HG02610 (cell line): ENCODE data around the gene KSR2.
"Not testable (repeated sequence)": the region's sequence is repeated elsewhere in the genome, so short reads cannot be mapped to it uniquely, and the experiment has no call there.

Source experiments
- ATAC-seq: cut with Tn5 transposase; IDR thresholded peaks from one replicate; pipeline ENCODE4 v1.9.1; 2021; ENCODE audit warnings: mild to moderate bottlenecking, moderate library complexity; ENCODE audit not compliant: unreplicated experiment

Gene KSR2

DNA sequence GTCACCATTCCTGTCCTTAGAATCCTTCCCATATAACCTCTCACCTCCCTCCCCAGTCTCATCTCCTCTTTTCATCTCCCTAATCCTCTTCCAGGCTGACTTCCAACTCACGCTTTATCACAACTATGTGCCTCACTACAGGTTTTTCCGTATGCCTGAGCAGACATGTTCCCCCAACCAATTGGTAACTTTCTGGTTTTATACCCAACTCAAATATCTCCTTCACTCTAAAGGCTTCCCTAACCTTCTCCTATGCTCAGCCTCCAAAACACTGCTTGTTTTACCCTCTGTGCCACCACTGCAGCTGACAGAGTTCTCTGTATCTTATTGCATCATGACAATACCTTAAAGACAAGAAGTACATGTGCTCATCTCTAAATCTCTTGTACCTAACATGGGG, 139.7 kb downstream of the KSR2 start:
- no peak for ATAC-seq

DNA sequence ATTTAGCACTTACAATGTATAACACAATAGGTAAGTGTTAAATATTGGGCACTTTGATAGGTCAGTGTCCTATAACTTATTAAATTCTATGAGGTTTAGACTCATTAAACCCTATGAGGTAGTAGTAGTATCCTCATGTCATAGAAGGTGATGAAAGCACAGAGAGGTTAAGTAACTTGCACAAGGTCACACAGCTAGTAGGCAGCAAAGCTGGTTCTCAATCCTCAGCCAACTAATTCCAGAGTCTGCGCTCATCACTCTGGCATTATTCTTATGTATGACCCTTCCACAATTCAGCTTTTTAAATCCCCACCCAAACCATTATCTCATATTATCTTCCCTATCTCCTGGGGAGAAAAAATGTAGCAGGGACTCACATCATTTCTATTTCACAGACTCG, 141.1 kb downstream of the KSR2 start:
- ATAC-seq: no peak

DNA sequence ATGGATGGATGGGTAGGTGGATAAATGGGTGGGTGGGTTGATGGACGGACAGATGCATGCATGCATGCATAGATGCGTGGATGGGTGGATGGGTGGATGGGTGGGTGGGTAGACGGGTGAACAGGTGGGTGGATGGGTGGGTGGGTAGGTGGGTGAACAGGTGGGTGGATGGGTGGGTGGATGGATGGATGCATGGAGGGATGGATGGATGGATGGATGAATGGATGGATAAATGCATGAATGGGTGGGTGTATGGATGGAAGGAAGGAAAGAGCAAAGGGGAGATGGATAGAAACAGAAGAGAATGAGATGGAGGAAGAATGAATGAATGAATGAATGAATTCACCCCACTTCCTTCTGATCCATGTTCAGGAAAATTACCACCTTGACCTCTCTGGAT, 143.0 kb downstream of the KSR2 start:
- ATAC-seq: no peak

DNA sequence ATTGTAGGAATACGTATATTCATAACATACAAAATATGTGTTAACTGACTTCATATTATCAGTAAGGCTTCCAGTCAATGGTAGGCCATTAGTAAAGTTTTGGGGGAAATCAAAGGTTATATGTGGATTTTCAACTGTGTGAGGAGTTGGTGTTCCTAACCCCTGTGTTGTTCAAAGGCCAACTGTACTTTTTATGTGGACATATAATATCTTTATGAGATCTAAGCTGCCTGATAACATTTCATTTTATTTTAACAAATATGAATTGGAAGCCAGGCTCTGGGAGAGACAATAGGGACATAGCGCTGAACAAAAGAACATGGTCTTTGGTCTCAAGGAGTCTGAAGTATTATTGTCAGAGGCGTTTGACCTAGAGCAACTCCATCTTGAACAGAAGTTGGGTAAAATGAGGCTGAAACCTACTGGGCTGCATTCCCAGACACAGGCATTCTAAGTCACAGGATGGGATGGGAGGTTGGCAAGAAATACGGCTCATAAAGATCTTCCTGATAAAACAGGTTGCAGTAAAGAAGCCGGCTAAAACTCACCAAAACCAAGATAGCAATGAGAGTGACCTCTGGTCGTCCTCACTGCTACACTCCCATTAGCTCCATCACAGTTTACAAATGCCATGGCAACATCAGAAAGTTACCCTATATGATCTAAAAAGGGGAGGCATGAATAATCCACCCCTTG, 147.2 kb downstream of the KSR2 start:
- no peak for ATAC-seq

DNA sequence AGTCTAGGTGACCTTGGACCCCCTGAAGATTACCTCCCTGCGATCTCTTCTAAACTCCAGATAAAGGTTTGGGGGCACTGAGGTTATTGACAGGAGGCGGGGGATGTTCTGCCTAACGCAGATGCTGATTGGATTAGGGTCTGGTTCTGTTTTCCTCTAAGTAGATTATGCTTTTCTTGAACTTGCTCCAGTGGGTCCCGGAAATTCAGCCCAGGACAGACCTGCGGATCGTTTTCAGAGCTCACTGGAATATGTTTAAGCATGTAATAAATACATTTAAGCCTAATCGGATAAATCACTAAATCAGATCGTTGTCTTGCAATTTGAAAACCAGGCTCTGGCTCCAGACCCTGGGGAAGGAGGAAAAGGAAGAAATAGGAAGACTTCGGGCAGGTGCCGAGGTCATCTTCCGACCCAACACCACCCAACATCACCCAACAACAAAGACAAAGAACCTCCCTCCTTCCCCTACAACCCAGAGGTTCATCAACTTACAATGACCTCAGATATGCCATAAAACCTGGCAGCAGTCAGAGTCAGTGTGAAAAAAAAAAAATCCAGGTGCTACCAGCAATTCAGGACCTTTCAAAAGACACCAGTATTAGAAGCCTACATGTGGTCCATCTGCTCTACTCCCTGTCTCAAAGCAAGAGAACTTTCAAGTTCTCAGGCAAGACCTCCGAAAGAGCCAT, 148.4 kb downstream of the KSR2 start:
- ATAC-seq: no peak

DNA sequence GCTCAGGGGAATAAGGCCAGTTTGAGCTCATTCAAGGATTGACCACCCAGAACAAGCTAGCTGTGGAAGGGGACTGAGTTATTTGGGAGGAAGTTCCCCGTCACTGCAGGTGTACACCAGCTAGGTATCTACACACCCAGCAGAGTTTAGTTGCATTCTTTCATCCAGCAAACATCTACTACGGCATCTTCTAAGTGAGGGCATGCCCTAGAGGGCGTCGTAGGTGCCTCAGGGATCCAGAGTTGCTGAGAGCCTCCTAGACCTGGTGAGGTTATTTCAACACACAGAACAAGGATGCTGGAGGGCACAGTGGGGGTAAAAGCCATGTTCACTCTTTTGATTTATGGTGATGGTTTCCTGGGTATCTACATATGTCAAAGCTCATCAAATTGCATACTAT, 149.6 kb downstream of the KSR2 start:
- ATAC-seq: no peak

DNA sequence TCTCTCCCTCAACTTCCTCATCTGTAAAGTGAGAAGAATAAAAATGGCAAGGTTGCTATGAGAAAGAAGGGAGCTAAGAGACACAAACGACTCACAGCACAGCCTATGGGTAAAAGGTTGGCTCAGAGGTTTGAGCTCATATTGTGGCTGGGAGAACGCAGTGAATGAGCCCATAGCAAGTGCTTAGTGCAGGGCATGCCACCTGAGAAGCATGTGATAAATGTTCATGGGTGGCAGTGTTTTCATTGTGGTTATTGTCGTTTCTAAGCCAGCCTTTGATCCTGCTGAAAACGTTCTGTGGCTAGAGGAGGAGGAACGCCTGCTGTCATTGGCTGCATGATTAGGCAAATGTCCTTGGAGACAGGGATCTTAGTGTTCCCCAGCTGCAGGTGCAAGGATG, 150.4 kb downstream of the KSR2 start:
- ATAC-seq: no peak

DNA sequence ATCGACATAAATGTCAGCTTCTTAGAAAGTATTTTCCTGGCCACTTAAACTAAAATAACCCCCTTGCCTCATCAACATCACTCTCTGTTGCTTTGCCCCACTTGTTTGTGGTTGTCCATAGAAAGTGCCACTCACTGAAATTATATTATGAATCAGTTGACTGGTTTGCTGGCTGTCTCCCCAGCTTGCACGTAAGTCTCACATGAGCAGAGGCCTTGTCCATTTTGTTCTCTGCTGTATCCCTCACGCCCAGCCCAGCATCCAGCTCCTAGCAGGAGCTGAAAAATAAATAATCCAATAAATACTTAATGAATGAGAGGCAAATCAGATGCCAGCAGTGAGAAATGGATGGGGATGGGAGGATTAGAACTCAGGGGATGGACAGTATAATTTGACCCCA, 159.3 kb downstream of the KSR2 start:
- ATAC-seq: no peak

DNA sequence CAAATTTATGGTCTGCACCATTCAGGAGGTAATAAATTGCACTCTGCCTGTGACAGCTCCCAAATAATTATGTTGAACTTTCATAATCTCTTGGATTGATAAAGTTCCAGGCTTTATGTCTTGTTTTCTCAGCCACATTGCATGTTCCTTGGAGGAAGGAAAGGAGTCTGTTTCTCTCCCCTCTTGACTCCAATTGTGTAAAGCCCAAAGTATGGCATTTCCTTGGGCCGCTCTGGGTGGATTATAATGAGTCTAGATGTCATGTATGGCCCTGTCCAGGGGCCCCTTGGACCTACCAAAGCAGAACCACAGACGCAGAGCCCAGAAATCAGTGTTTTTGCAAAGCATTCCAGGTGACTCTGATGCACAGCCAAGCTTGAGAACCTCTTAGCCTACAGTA, 160.8 kb downstream of the KSR2 start:
- no peak for ATAC-seq

DNA sequence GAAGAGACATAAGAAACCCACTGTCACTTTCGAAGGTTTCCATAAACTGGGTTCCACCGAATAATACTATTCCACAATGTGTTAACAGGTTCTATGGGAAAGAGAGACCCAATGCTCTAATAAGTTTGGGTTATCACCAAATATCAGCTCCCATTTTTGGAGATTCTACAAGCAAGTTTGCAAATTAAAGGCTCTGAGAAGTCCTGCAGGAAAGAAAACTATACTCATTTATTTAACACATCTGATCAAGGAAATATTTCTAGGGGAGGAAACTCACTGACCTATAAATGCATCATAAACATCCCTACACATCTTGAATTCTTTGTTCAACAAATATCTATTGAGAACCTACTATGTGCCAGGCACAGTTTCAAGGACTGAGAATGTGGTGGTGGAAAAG, 161.4 kb downstream of the KSR2 start:
- ATAC-seq: no peak

DNA sequence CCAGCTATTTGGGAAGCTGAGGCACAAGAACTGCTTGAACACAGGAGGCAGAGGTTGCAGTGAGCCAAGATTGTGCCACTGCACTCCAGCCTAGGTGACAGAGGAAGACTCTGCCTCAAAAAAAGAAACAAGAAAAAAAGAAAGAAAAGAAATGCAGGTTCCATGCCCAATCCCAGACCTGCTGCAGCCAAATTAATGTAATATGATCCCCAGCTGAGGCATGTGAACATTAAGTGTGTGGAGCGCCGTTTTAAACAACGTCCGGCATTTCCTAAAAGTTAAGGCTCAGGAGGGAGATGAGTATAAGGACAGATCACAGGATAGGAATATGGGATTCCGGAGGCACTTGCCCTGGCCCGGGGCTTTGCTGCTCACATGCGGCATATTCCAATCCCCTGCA, 162.9 kb downstream of the KSR2 start:
- ATAC-seq: no peak

DNA sequence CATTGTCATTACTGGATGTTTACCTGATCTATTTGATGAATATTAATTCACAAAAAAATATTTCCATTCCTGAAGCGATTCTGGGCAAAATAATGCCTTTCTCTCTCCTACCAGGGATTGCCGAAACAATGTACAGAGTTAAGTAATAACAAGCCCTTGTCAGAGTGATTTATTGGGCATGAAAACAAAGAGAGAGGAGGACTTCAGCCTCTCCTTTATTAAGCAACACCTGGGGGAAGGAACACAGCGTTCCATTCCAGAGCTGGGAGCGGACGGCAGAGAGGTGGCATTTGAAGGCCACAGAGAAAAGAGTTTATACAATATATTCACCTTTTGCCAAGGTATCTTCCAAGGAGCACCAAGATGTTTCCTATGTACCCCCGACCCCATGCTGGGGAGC, 165.8 kb downstream of the KSR2 start:
- no peak for ATAC-seq

DNA sequence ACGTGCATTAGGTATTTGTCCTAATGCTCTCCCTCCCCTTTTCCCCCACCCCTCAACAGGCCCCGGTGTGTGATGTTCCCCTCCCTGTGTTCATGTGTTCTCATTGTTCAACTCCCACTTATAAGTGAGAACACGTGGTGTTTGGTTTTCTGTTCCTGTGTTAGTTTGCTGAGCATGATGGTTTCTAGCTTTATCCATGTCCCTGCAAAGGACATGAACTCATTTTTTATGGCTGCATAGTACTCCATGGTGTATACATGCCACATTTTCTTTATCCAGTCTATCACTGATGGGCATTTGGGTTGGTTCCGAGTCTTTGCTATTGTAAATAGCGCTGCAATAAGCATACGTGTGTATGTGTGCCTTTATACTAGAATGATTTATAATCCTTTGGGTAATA, 168.1 kb downstream of the KSR2 start:
- ATAC-seq: not testable (repeated sequence)

DNA sequence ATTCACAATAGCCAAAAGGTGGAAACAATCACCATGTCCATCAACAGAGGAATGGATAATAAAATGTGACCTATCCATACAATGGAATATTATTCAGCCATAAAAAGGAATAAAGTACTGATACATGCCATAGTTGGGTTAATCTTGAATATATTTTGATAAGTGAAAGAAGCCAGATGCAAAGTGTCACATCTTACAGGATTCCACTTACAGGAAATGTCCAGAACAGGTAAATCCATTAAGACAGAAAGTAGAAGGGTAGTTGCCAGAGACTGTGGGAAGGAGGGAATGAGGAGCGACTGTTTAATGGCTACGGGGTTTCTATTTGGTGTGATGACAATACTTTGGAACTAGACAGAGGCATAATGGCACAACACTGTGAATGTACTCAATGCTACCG, 171.6 kb downstream of the KSR2 start:
- ATAC-seq: no peak

DNA sequence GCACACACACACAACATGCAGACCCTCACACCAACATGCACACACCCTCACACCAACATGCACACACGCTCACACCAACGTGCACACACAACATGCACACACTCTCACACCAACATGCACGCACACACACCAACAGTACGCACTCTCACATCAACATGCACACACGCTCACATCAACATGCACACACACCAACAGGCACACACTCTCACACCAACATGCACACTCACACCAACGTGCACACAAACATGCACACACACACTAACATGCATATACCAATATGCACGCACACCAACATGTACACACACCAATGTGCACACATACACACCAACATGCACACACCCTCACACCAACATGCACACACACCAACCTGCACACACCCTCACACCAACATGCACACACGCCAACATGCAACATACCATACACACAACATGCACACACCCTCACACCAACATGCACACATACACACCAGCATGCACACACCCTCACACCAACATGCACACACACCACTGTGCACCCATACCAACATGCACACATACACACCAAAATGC, 175.8 kb downstream of the KSR2 start:
- ATAC-seq: no peak

DNA sequence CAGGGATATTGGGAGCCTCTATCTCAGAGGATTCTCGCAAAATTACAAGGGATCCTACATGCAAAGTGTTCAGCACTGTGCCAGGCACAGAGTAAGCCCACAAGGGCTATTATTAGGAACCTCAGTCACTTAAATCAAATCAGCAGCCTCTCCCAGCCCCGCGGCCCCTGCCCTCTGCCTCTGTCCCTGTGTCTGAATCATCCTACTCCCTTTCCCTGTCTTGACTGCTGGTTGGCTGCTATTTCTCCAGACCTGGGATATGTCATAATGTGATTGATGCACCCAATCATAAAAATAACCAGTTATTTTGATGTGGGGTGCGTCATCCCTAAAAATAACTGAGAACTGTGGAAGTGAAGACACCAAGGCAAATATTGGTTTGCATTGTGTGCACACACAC, 176.3 kb downstream of the KSR2 start:
- ATAC-seq: no peak

DNA sequence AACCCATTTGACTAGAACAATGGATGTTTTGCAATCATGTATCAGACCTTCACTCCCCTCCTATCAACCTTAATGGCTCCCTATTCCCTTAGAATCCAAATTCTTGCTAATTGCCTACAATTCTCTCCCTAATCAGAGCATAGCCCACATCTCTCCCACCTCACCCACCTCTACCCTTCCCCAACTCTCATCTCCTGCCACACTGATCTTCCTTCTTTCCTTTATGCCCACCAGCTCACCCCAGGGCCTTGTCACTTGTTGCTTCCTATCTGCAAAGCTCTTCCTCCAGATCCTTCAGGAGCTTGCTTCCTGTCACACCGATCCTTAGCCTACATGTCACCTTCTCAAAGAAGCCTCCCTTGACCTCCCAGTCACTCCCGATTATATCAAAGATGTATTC, 177.8 kb downstream of the KSR2 start:
- no peak for ATAC-seq

DNA sequence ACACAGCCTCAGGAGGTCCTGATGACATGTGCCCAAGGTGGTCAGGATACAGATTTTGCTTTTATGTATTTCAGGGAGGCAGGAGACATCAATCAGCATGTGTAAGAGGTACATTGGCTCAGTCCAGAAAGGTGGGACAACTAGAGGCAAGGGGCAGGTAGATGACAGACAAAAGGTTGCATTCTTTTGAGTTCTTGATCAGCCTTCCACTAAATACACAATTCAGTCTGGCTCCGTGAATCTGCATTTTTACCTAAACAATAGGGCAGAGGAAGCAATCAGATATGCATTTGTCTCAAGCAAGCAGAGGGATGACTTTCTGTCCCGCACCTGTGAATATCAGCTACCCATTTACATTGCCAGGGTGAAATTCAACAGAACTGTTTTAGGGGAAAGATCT, 178.6 kb downstream of the KSR2 start:
- ATAC-seq: no peak

DNA sequence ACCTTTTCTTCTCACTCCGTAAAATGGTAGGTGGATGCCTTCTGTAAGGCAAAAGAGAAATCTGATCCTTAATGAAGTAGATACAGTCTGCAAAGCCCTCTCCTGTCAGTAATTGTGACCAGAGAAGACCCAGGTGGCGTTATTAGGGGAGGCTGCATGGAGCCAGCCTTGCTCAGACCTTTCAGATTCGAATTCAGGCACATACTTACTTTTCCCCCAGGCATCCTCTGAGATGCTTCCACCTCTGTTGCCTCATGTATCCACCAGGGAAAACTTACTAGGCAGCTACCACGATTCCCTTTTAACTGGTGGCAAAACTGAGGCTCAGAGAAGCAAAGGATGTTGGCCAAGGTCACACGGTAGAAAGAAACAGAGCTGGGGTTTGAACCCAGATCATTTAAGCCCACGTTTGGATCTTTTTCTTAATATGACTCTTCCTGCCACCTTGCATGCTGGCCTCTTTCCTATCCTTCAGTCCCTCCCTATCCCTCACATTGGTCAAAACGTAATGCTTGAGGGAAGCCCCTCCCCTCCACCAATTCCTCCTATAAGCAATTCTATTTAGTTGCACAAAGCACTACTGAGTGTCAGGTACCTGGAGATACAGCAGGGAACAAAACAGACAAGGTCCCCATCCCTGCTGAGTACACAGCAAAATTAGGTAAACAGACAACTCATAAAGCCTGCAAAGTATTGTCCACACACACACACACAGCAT, 179.4 kb downstream of the KSR2 start:
- no peak for ATAC-seq

DNA sequence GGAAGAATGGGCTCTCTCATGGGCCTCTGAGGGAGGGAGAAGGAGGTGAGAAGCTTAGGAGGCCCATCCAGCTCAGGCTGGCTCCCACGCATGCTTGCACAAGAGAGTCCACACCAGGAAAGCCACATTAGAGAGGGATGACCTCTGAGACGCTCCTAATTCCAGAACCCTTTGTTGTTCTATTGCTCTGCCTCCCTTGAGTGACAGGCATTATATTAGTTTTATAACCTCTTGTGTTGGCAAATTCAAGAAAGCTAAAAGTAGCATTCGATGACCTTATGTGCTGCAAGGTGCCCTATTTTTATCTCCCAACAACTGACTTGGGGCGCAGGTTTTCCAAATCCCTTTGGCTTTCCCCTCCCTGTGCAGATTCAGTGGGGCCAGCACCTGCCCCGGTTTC, 190.1 kb downstream of the KSR2 start:
- no peak for ATAC-seq

DNA sequence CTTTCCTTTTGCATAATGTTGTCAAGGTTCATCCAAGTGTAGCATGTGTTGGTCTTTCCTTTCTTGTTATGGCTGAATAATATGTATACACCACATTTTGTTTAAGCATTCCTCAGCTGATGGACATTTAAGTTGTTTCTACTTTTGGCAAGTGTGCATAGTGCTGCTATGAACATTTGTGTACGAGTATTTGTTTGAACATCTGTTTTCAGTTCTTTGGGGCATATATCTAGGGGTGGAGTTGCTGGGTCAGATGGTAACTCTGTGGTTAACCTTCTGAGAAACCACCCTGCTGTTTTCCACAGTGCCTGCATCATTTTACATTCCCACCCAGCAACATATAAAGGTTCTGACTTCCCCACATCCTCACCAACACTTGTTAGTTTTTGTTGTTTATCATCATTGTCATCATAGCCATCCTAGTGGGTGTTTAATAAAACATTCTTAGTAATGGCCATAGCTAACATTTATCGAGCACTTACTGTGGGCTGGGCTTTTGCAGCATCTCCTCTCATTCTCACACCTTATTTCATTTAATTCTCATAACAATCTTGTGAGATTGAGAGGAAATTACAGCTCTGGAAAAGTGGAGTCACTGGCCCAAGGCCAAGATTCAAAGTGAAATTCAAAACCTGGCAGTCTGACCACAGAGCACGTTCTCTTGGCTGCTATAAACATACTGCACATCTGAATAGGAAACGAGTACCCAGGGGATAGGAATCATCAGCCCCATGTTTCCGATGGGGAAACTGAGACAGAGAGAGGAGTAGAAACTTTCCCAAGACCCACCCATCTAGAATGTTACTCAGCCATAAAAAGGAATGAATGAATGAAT, 193.6 kb downstream of the KSR2 start:
- no peak for ATAC-seq
